NCI-H1436 (cell line): ENCODE data around the gene HNRNPC.
"Not testable (repeated sequence)": the region's sequence is repeated elsewhere in the genome, so short reads cannot be mapped to it uniquely, and the experiment has no call there.

ENCODE experiments used
- DNase-seq: peaks from one replicate; lab custom pipeline; 2025; lab: John Stamatoyannopoulos, UW

HNRNPC gene

DNA sequence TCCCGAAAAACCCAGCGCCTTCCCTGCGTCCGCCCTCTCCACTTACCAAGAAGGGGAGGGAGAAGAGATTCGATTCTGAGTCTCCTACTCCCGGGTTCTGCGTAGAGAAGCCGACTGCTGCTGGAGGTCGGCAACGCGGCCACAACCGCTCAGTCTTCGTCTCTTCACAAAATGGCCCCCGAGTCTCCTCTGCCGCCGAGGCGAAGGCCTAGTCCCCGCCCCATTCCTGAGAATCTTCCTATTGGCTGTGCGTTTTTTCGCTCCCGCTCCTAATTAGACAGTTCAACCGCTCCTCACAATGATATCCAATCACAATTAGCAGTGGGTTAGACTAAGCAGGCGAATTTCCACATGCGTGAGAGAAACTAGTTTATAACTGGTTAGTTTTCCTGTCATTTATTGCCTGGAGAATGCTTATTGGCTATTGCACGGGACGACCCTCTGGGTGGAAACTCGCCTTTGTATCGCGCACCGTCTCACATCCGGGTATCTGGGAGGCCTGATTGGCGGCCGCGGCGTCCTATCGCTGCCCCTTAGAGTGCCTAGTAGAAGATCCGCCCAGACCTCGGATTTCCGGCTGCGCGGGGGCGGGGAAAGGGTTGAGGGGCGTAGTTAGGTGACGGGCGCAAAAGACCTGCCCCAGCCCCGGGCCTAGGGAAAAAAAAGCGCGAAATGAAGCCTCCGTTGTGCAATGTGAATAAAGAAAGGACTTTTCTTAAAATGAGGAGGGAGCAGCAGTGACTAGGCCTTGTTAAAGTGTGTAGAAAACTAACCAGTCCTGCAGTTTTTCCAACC lies at the start of gene HNRNPC:
Gene HNRNPC, minus strand, starts transcription at position 191 of the 795 bp plus-strand sequence. CDS start 35,249 bp downstream, outside the sequence.
- DNase-seq = peak; percentile 99

DNA sequence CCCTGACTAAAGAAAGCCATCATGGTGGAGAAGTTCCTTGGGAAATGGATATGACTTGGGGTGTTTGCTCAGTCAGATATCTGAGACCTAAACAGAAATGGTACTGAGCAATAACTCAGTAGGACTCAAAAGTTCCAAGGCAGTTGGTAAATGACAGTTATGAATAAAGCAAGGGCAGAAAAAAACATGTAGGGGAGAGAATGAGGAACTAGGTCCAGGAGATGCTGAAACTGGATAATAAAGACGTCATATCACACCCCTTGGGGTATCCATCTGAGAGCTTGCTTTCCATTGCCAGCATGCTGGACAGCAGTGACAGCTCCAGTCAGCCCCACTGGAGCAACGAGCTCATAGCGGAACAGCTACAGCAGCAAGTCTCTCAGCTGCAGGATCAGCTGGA lies 48.2 kb upstream of the HNRNPC start:
- DNase-seq = no peak

DNA sequence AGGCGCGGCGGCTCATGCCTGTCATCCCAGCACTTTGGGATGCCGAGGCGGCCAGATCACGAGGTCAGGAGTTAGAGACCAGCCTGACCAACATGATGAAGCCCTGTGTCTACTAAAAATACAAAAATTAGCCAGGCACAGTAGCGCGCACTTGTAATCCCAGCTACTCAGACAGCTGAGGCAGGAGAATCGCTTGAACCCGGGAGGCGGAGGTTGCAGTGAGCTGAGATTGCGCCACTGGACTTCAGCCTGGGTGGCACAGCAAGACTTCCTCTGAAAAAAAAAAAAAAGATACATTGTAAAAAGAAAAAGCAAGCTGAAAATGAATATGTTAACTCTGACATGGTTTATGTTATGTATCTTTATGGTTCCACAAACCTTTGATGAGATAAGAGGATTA lies 44.3 kb upstream of the HNRNPC start:
- DNase-seq = no peak

DNA sequence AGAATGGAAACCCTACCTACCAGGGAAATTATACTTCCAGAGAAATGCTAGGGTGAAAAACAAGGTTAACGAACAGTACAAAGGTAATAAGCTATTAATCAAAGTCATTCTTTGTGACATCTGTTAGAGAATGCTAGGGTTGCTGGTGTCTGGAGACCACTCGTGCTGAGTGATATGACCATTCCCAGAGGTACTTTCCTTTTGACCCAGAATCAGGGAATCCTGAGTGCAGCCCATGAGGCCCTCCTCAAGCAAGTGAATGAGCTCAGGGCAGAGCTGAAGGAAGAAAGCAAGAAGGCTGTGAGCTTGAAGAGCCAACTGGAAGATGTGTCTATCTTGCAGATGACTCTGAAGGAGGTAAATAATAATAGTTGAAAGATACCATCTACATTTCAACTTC lies 42.4 kb upstream of the HNRNPC start:
- no peak for DNase-seq

DNA sequence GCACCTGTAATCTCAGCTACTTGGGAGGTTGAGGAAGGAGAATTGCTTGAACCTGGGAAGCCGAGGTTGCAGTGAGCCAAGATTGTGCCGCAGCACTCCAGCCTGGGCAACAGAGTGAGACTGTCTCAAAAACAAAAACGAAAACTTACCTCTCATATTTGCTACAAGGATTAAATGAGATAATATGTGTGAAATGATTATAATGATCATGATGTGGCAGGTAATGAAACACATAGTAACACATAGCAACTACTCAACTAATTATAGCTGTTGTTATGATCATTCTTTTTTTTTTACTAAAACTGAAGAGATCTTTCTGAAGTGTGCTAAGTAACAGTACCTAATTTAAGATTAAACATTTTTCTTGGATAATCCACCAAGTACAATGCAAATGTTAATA lies 40.7 kb upstream of the HNRNPC start:
- DNase-seq = no peak

DNA sequence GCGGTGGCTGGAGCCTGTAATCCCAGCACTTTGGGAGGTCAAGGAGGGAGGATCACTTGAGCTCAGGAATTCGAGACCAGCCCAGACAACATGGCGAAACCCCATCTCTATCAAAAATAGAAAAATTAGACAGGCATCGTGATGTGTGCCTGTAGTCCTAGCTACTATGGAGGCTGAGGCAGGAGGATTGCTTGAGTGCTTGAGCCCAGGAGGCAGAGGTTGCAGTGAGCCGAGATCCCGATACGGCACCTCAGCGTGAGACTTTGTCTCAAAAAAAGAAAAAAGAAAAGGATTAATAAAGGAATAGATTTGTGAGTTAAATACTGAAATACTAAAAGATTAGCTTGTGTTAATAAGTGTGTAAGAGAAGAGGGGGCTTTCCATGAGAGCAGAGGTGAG lies 40.0 kb upstream of the HNRNPC start:
- no peak for DNase-seq

DNA sequence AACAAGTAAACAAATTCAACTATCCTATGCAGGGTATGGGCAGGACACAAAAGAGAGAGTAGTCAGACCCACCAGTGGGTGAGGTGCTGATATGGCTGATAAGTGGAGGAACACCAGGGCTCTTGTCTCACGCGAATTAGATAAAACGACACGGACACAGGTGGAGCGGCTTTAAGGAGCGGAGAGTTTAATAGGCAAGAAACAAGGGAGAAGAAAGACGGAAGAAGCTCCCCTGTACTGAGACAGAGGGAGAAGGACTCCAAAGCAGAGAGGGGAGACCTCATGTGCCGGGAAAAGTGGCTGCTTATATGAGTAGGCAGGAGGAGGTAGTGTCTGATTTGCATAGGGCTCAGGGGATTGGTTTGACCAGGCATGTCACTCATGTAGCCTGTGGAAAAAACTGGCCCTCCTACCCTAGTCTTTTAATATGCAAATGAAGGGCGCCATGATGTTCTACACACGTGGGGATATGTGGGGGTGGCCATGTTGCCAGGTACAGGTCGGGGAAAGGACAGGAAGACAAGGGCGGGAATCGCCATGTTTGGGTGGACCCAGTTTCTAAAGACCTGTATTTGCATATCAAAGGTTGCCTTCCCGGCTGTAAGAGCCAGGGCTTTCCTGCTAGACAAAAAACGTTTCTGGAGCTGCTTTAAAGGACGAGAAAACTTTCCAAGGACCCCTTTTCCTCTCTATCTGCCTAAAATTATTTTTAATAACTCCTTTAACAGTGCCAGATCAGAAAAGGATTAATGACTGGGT lies 39.4 kb upstream of the HNRNPC start:
- peak; percentile 95 for DNase-seq

DNA sequence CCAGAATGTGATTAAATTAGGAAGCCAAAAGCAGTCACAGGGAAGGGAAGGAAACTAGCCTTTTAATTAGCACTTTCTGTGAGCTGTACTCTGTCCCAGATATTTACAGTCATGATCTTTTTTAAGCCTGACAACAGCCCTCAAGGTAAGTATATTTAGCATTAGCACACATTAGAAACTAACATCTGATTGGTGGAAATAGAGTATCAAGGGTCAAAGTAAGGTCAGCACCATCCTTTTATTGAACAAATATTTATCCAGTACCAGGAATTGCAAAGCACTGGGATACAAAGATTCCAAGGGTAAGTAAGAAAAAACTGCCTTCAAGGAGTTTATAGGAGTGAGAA lies 38.9 kb upstream of the HNRNPC start:
- DNase-seq = no peak

DNA sequence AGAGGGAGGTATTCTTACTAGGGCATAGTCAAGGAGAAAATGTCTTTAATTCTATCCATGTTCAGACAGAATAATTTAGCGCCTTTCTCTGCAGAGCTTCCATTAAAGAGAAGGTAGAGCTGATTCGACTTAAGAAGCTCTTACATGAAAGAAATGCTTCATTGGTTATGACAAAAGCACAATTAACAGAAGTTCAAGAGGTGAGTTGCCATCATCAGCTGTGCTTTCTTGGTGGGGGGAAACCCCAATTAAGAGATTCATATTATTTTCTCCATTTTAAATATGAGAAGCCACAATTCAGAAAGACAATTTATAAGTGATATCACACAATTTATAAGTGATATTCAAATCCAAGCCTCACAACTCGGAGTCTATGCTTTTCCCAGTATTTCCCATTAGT lies 38.4 kb upstream of the HNRNPC start:
- no peak for DNase-seq

DNA sequence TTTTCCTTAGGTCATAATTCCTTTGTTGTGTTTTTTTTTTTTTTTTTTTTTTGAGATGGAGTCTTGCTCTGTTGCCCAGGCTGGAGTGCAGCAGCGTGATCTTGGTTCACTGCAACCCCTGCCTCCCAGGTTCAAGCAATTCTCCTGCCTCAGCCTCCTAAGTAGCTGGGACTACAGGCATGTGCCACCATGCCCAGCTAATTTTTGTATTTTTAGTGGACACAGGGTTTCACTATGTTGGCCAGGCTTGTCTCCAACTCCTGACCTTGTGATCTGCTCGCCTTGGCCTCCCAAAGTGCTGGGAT lies 33.5 kb upstream of the HNRNPC start:
- DNase-seq = not testable (repeated sequence)

DNA sequence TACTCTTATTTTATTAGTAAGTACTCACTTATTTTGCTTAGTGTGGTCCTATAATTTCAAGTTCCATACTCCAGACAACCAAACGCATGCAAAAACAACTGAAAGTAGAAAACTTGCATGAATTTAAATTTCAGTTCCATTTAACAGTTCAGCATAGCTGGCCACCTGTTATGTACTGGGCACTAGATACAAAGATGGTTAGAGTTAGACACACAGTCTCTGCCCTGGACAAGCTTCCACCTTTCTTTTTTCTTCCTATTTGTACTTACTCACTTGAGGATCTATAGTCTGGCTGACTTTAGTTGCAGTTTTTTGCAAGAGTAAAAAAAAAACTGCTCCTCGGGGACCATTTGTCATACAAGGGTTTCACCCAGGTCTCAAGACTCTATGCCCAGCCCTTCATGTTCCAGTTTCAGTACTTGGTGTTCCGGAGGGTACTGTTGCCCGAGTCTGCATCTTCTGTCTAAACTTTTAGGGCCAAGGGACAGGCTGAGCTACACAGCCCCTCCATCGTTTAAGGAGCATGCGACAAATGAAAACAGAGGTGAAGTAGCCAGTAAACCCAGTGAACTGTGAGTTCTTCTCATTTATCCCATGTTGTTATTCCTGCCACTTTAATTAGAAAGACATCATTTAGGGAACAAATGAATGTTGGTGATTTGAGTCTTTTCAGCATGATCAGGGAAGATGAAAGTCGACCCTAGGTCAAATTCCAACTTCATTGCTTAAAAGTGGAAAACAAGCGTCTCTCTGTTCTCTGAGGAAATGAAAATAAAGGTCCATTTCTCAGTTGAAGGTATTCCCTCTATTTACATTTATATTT lies 33.0 kb upstream of the HNRNPC start:
- no peak for DNase-seq

DNA sequence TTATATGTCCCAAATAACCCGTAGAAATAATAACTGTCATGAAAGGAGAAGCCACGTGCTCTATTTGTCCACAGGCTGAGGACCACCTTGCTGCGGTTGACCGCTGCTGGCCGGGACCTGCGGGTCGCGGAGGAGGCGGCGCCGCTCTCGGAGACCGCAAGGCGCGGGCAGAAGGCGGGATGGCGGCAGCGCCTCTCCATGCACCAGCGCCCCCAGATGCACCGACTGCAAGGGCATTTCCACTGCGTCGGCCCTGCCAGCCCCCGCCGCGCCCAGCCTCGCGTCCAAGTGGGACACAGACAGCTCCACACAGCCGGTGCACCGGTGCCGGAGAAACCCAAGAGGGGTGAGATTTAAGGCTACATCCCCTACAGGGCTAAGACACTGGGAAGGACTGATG lies 31.6 kb upstream of the HNRNPC start:
- no peak for DNase-seq

DNA sequence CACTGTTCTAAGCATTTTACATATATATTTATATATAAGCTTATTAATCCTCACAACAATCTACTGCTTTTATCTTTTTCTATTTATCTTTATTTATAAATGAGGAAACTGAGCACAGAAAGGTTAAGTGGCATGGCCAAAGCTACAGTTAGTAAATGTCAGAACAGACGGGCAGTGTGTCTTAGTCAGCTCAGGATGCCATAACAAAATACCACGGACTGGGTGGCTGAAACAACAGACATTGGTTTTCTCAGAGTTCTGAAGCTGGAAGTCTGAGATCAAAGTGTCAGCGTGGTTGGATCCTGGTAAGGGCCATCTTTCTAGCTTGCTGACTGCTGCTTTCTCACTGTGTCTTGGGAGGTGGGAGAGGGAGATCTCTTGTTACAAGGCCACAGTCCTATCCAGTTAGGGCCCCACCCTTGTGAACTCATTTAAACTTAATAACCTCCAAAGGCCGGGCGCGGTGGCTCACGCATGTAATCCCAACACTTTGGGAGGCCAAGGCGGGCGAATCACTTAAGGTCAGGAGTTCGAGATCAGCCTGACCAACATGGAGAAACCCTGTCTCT lies 30.4 kb upstream of the HNRNPC start:
- DNase-seq = no peak

DNA sequence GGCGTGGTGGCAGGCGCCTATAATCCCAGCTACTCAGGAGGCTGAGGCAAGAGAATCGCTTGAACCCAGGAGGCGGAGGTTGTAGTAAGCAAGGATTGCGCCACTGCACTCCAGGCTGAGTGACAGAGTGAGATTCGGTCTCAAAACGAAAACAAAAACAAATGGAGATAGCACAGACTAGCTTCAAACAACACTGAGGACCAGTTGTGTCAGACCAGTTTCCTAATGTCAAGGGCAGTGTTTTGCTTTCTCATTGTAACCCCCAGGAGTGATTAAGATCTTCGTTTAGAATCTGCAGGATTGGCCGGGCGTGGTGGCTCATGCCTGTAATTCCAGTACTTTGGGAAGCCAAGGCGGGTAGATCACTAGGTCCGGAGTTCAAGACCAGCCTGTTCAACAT lies 29.1 kb upstream of the HNRNPC start:
- DNase-seq = no peak

DNA sequence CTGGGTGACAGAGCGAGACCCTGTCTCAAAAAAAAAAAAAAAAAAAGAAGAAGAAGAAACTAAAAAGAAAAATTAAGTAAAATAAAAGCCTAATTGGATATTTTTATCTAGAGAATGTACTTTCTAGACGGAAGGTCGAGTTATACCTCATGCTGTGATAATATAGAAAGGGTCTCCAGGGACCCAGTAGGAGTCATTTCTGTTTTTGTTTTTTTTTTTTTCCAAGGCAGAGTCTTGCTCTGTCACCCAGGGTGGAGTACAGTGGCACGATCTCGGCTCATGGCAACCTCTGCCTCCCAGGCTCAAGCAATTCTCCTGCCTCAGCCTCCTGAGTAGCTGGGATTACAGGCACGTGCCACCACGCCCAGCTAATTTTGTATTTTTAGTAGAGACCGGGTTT lies 24.8 kb upstream of the HNRNPC start:
- DNase-seq = not testable (repeated sequence)

DNA sequence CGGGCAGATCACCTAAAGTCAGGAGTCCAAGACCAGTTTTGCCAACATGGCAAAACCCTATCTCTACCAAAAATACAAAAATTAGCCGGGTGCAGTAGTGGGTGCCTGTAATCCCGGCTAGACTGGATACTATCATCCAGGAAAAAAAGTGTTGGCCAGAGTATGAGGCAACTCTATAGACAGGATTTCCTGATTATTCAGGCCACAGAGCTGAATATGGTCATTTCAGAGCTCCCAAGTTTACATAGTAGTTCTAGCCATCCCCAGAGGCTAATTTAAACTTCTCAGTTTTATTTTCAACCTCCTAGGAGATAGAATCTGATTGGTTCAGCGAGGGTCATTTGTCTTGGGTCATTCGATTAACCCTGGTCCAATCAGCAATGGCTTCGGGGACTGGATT lies 17.9 kb upstream of the HNRNPC start:
- no peak for DNase-seq

DNA sequence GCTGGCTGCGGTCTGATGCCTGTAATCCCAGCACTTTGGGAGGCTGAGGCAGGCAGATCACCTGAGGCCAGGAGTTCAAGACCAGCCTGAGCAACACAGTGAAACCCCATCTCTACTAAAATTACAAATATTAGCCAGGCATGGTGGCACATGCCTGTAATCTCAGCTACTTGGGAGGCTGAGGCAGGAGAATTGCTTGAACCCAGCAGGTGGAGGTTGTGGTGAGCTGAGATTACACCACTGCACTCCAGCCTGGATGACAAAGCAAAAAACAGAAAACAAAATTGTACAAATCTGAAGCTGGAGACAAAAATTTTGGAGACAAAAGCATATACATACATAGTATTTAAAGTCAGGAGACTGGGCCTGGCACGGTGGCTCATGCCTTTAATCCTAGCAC lies 17.3 kb upstream of the HNRNPC start:
- not testable (repeated sequence) for DNase-seq

DNA sequence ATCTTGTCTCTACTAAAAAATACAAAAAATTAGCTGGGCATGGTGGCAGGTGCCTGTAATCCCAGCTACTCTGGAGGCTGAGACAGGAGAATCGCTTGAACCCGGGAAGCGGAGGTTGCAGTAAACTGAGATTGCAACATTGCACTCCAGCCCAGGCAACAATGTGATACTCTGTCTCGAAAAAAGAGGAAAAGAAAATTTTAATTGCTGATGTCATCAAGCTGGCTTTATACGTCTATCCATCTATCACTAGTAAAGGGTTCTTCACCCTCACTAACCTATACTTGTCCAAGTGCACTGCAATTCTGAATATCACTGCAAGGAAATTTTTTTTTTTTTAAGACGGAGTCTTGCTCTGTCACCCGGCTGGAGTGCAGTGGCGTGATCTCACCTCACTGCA lies 12.7 kb upstream of the HNRNPC start:
- not testable (repeated sequence) for DNase-seq

DNA sequence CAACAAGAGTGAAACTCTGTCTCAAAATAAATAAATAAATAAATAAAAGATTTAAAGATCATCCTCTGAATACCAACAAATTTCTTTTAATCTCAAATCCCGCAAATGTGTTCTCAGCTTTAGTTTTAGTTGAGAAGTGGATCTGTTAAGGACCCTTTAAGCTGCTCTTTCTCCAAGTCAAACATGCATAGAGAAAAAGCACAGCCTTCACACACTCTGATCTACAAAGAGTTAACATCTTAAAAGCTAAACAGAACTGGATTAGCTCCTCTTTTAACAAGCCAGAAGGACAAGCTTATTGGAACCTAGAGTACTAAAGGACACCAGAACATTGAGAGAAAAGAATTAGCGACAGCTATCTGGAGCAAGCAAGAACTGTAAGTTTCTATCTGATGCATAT lies 10.5 kb upstream of the HNRNPC start, which contains the start of gene RPGRIP1:
Gene RPGRIP1, plus strand, starts transcription at position 301 of the 400 bp plus-strand sequence. CDS start 7,894 bp downstream, outside the sequence.
- DNase-seq = no peak

DNA sequence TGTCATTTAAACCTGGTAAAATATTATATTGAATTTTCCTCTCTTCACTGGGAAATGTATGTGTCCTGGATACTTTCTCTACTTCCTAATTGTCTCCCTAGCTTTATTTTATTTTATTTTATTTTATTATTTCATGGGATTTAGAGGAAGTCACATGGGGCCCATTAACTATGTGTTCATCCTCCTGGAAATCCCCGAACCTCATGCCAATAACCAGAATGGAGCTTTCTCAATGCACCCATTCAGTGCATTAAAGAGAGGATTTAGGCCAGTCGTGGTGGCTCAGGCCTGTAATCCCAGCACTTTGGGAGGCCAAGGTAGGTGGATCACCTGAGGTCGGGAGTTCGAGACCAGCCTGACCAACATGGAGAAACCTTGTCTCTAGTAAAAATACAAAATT lies 9.4 kb upstream of the HNRNPC start:
- DNase-seq = no peak

DNA sequence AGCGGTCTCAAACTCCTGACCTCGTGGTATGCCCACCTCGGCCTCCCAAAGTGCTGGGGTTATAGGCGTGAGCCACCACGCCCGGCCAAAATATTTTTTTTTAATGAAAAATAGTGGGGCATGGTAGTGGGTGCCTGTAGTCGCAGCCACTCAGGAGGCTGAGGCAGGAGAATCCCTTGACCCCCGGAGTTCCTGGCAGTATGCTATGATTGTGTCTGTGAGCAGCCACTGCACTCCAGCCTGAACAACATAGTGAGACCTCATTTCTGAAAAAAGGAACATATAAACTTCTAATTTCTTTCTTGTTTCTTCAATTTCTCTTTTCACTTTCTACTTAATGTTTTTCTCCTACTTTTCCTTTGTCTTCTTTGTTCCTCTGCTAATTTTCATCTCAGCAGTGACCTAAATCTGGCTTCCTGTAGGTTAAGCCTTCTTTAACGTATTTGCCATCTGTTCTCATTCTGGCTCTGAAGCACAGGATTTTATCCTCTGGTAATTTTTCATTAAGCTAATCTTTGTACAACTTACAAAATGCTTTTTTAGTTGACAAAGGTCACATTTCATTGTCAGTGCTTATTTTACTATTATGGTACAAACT lies 6.1 kb upstream of the HNRNPC start:
- no peak for DNase-seq

DNA sequence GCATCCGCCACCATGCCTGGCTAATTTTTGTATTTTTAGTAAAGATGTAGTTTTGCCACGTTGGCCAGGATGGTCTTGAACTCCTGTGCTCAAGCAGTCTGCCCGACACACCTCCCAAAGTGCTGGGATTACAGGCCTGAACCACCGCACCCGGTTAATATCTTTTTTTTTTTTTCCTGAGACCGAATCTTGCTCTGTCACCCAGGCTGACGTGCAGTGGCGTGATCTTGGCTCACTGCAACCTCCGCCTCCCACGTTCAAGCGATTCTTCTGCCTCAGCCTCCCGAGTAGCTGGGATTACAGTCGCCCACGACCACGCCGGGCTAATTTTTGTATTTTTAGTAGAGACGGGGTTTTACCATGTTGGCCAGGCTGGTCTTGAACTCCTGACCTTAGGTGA lies 3.4 kb upstream of the HNRNPC start:
- DNase-seq = not testable (repeated sequence)
